GM21529 (cell line): ENCODE measurements around the gene CYBRD1.

Source experiments
- ATAC-seq: cut with Tn5 transposase; IDR thresholded peaks from one replicate; pipeline ENCODE4 v1.9.1; 2021; ENCODE audit not compliant: unreplicated experiment

The CYBRD1 gene

GRCh38 chr2:171550613-171551012 is 28.3 kb downstream of the CYBRD1 start:
- no peak for ATAC-seq

GRCh38 chr2:171551836-171552235 is 29.6 kb downstream of the CYBRD1 start:
- ATAC-seq = no peak

DNA sequence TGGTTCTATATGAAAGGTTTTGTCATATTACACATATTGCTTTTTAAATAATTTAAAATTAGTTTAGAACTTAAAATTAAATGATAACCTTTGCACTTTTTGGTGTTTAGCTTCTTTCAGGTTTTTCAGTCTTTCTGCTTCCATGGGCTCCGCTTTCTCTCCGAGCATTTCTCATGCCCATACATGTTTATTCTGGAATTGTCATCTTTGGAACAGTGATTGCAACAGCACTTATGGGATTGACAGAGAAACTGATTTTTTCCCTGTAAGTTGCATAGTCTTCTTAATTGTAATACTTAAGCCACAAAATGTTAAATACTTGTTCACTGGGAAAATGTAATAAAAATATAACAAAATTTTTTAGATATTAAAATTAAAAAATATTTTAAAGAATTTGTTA is 31.0 kb downstream of the CYBRD1 start:
- ATAC-seq = no peak

DNA sequence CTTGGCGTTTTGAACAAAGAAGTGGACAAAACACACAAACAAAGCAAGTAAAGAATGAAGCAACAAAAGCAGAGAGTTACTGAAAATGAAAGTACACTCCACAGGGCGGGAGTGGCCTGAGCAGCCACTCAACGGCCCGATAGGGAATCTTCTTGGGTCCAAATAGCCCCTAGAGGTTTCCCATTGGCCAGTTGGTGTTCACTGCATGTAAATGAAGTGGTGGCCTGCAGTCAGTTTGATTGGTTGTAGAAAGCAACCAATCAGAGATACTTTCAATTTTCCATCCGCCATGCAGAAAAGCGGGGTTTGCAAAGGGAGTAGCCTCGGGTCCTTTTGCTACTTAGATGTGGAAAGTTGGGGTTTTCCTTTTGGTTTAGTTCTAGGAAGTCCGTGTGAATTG is 31.6 kb downstream of the CYBRD1 start:
- ATAC-seq = no peak

DNA sequence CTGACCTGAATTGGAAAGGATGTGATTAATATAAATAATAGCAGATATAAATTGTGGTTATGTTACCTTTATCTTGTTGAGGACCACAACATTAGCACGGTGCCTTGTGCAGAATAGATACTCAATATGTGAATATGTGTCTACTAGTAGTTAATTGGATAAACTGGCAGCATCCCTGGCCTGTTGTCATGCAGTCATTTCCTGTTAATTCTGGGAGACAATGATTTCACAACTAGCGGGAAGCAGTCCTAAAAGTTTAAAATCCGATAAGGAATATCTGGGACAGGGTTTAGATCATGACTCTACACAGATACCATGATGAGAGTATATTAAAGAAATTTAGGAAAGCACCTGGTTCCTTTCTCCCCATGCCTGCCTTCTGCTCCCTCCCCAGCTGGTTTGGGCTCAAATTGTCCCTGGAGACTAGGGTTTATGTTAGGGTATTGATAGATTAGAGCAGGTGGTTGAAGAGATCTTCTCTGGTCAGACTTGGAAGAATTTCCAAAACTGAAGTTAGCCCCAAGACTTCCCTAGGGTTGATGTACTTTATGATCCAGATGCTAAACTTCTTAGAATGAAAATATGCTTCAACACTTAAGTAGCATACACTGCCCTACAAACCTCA is 32.8 kb downstream of the CYBRD1 start:
- ATAC-seq = no peak

GRCh38 chr2:171557363-171557762 is 35.1 kb downstream of the CYBRD1 start:
- no peak for ATAC-seq

DNA sequence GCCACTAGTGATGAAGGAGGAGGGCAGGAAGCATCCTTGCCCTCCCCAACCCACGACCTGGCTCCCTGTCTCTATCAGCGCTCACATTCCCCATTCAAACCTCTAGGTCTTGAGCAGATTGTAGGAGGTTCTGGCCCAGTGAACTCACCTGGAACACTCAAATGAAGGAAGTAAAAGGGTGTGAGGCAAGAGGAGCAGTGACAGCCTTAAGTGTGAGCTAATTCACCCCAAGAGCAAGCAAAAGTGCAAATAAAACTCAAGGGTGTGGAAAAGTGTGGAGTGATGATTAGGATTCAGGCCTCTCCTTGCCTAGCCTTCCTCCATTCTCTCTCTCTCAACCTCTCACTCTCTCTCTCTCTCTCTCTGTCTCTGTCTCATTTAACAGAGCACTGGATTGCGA is 41.0 kb downstream of the CYBRD1 start:
- no peak for ATAC-seq

DNA sequence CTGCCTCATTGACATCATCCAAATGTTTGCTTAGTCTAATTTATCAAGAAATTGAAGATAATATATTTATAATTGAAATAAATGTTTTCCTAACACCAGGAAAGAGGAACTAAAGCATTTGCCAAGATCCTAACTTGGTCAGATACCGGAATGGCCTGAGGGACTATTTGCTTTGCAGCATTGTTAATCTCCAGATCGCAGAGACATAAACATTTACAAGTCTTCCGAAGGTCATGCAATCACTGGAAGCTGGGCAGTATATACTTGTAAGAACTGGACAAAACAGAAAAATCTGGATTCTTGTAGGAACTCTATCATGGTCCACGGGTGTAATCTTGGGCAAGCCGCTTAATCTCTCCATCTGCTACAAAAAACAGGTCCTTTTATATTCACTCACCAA is 42.2 kb downstream of the CYBRD1 start:
- ATAC-seq = no peak

DNA sequence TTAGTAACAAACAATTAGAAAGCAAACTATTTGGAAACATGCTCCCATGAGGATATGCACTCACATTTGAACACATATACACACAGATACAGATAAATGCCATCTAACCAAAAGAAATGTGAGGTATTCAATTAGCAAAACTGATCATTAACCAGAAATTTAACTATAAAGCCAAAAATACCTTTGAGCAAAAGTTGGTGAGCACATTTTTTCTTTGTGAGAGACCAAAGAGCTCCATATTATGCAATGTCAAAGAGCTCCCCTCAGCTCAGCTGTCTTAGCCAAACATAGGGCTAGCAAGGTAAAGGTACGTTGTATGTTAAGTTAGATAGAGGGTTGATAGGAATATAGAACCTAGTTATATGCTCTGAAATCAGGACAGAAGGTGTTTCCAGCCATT is 43.8 kb downstream of the CYBRD1 start:
- ATAC-seq = no peak

DNA sequence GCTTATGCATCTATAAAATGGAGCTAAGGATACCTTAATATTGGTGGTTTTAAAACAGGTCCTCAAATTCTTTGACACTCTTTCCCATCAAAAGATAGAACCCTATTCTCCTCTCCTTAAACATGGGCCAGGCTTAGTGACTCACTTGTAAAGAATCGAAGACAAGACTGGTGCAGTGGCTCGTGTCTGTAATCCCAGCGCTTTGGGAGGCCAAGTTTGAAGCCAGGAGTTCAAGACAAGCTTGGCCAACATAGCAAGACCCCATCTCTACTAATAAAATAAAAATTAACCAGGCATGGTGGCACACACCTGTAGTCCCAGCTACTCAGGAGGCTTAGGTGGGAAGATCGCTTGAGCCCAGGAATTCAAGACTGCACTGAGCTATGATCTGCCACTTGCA is 44.5 kb downstream of the CYBRD1 start:
- ATAC-seq = no peak

GRCh38 chr2:171568089-171568488 is 45.8 kb downstream of the CYBRD1 start:
- ATAC-seq = no peak

- ATAC-seq = no peak
These were observed 49.4 kb downstream of the CYBRD1 start for GRCh38 chr2:171571721-171572120.

DNA sequence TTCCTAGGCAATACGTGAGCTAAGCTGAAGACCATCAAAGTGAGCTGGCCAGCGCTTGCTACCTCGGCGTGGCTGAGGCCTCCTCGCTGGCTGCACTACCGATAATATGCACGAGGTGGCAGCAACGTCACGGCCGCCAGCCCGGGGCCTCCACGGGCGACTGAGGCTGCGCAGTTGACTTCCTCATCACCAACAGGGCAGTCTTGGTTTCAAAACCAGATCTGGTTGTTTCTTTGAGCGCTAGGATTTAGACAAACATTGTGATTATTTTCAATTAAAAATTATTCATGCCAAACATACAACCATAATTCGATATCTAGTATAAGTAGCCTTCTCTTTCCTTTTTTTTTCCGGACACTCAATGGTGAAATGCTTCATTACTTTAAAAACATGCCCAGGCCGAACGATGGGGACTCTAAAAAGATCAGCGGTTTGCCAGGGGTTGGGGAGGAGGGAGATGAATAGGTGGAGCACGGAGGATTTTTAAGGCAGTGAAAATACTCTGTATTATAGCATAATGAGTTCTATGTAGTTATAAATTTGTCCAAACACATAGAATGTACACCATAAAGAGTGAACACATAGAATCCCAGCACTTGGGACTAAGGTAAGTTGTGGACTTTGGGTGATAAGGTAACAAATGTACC is 52.0 kb downstream of the CYBRD1 start:
- ATAC-seq = peak; percentile 95

DNA sequence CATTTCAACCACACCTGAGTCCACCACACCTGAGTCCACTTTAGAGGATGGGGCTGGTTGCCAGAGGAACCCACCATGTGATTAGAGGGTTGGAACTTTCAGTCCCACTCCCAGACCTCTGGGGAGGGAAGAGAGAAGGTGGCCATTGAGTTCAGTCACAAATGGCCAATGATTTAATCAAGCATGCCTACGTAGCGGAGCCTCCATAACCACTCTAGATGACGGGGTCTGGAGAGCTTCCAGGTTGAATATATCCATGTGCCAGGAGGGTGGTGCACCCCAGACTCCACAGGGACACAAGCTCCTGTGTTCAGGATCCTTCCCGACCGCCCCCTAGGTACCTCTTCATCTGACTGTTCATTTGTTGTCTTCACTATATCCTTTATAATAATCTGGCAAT is 53.3 kb downstream of the CYBRD1 start:
- ATAC-seq = no peak

DNA sequence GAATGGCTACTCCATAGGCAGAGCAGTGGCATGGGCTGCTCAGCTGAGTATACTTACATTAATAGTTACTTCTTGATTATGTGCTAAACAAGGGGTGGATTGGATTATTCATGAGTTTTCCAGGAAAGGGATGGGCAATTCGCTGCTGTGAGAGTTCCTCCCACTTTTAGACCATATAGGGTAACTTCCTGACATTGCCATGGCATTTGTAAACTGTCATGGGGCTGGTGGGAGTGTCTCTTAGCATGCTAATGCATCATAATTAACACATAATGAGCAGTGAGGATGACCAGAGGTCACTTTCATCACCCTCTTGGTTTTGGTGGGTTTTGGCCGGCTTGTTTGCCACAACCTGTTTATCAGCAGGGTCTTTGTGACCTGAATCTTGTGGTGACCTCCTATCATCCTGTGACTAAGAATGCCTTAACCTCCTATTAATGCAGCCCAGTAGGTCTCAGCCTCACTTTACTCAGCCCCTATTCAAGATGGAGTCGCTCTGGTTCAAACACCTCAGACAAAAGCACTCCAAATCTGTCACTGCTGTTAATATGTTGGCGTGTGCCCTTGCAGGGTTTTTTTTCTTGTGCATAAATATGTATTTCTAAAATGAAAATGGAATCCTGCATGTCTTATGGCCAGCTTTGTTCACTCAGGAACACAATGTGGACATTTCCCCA is 56.0 kb downstream of the CYBRD1 start:
- ATAC-seq = no peak

- ATAC-seq = no peak
These were observed 57.2 kb downstream of the CYBRD1 start for GRCh38 chr2:171579481-171579880.

- no peak for ATAC-seq
These were observed 61.3 kb downstream of the CYBRD1 start for GRCh38 chr2:171583566-171583965.

GRCh38 chr2:171584001-171584400 is 61.7 kb downstream of the CYBRD1 start:
- ATAC-seq = no peak

DNA sequence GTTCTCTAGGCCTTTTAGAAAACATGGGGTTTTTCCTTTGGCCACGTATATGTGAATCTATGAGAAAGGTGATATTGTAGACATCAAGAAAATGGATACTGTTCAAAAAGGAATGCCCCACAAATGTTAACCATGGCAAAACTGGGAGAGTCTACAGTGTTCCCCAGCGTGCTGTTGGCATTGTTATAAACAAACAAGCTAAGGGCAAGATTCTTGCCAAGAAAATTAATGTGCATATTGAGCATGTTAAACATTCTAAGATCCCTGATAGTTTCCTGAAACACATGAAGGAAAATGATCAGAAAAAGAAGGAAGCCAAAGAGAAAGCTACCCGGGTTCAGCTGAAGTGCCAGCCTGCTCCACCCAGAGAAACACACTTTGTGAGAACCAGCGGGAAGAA is 64.9 kb downstream of the CYBRD1 start:
- no peak for ATAC-seq

GRCh38 chr2:171587567-171587966 is 65.3 kb downstream of the CYBRD1 start:
- no peak for ATAC-seq

DNA sequence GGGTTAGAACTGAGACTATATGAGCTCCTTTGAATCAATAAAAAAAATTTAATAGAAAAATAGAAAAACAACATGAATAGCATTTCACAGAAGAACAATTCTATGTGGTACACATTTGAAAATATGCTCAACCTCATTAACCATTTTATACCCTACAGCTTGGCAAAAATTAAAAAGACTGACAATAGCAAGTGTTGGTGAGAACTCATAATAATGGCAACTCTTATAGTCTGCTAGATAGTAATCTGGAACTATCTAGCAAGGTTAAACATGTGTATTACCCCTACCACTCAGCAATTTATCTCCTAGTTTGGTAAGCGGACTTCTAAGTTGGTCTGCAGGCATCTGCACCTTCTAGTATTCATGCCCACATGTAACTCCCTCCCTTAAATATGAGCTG is 67.8 kb downstream of the CYBRD1 start:
- no peak for ATAC-seq

DNA sequence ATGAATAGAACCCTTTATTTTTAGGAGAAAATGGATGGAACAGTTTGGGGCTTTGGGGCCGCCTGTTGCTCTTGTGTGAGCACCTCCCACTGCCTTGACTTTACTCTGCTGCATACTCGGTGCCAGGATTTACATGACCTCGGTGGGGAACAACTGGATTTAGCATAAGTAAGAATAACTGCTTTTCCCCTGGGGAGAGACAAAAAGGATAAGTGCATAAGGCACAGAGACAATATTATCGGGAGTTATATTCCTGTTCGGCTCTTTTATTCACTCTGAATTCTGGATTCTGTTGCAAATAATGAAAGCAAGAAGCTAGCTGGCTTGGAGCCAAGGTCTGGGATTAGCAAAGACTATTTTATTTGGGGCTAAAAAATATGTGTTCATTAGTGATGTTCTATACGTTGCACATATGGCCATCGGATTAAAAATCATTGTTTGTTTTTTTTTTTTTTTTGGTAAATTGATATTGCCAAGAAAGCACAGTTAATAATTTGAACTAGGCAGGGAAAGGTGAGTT is 69.8 kb downstream of the CYBRD1 start:
- no peak for ATAC-seq
